K562 (cell line): Measurements from ENCODE around the gene SPATA33. TPM values are rescaled to one million over a fixed set of nuclear protein-coding genes. Genes with fewer than 3 reads are reported as not detected.

ENCODE experiments used
- BACH1 ChIP-seq: fragments of 200-800 bp; sonication (Bioruptor generic); IDR thresholded peaks from 2 replicates; pipeline ENCODE4 v1.6.1; 2016; ENCODE audit warnings: missing genetic modification characterization, missing compliant biosample characterization
- CBFB ChIP-seq: sonication (generic); formaldehyde crosslinking; IDR thresholded peaks from 2 replicates; pipeline ENCODE4 v1.4.0; 2020; ENCODE audit warnings: mild to moderate bottlenecking, missing genetic modification reagents
- KAT8 ChIP-seq: fragments of 450-650 bp; IDR thresholded peaks from 2 replicates; pipeline ENCODE4 v1.6.1; 2016; ENCODE audit warnings: low read depth, mild to moderate bottlenecking
- PHB2 ChIP-seq: fragments of 450-650 bp; IDR thresholded peaks from 2 replicates; pipeline ENCODE4 v1.6.1; 2017; ENCODE audit warnings: low read depth
- POLR2B ChIP-seq: fragments of 450-650 bp; IDR thresholded peaks from 2 replicates; pipeline ENCODE4 v1.6.1; 2018; ENCODE audit warnings: low read depth; ENCODE audit not compliant: partially characterized antibody
- SMAD2 ChIP-seq: fragments of 150-350 bp; IDR thresholded peaks from 2 replicates; pipeline ENCODE4 v1.6.1; 2014; ENCODE audit warnings: low read depth, mild to moderate bottlenecking, low read length
- SMAD4 ChIP-seq: fragments of 250-450 bp; sonication (Bioruptor Pico); conservative IDR thresholded peaks from 2 replicates; pipeline ENCODE4 v1.8.0; 2021; ENCODE audit warnings: inconsistent platforms, mild to moderate bottlenecking, moderate library complexity
- TRIM24 ChIP-seq, 2 experiments: fragments of 450-650 bp; IDR thresholded peaks; 2 replicates each; pipeline ENCODE4 v1.6.1; 2016
- ZBTB11 ChIP-seq, 3 experiments: fragments of 200-800 bp in 1 of 3; fragments of 250-450 bp in 1 of 3; fragments of 450-650 bp in 1 of 3; sonication (Bioruptor Pico) in 1 of 3; sonication (Bioruptor generic) in 1 of 3; formaldehyde crosslinking in 1 of 3; IDR thresholded peaks; 2 replicates each; pipeline versions ENCODE4 v1.6.1 to v1.8.0; 2016 to 2022; ENCODE audit warnings: mild to moderate bottlenecking in 2 of 3, missing genetic modification characterization in 2 of 3, missing compliant biosample characterization in 1 of 3, moderate library complexity in 1 of 3
- ZNF436 ChIP-seq: fragments of 250-450, 450-650 bp; sonication (Bioruptor Pico); formaldehyde crosslinking; IDR thresholded peaks from 2 replicates; pipeline ENCODE4 v1.7.0; 2020; ENCODE audit warnings: mild to moderate bottlenecking
- ZNF444 ChIP-seq: fragments of 250-450 bp; sonication (Bioruptor Pico); IDR thresholded peaks from 2 replicates; pipeline ENCODE4 v1.4.0; 2020; ENCODE audit warnings: mild to moderate bottlenecking, moderate library complexity
- ZNF655 ChIP-seq: fragments of 250-450 bp; sonication (Bioruptor Pico); IDR thresholded peaks from 2 replicates; pipeline ENCODE4 v1.5.0; 2021
- polyA plus RNA-seq, 8 experiments: library from polyadenylated mRNA; depleted of rRNA in 4 of 8; stranded (reverse) in 5 of 8; unstranded in 3 of 8; fragments of >200 nt; fragmentation: Nextera tagmentation in 2 of 8; fragmentation: Illumina TruSeq in 1 of 8; extraction: Ambion mirVana in 2 of 8; extraction: Trizol in 1 of 8; gene quantifications; 2 replicates each; pipeline versions ENCODE4 v1.2.1 to v1.2.3, GENCODE V29; 2011 to 2014; ENCODE audit warnings: inconsistent platforms in 1 of 8, missing spikeins in 1 of 8
- total RNA-seq, 7 experiments: library from RNA; depleted of rRNA in 6 of 7; stranded (reverse); fragments of >200 nt in 6 of 7; fragmentation: Illumina TruSeq in 2 of 7; extraction: Trizol in 2 of 7; gene quantifications; 2 replicates each; pipeline versions ENCODE4 v1.2.1 to v1.2.3, GENCODE V29; 2011 to 2021; ENCODE audit warnings: low replicate concordance in 1 of 7
- TF ChIP-seq, protein P1 (sequence below), 2 experiments: IDR thresholded peaks; 2 replicates each; pipeline ENCODE4 v1.6.1; 2012; ENCODE audit warnings: improper control_type of control experiment in 2 of 2, low read depth in 2 of 2, low read length in 2 of 2, borderline replicate concordance in 1 of 2
- TF ChIP-seq, protein P2 (sequence below): sonication (generic); formaldehyde crosslinking; IDR thresholded peaks from 2 replicates; pipeline ENCODE4 v1.8.0; 2023; ENCODE audit warnings: missing genetic modification reagents, mild to moderate bottlenecking, borderline replicate concordance

The SPATA33 gene
- total and polyA plus RNA-seq, 9 of the 15 experiments (the other 6 are each of a cell fraction or from before 2014, with no cell fraction given): 4.0 to 20.0 (median 11.8) TPM

- TF ChIP-seq ZBTB11 (CRISPR knock-in tag; IDR thresholded peaks at IDR 0.05) (peak in 1 of 3 experiments; percentile 53; a peak in 1 of 6 replicates), ZNF655 (CRISPR knock-in tag) (no peak), BACH1 (tag) (no peak), KAT8 (no peak), SMAD4 (CRISPR knock-in tag) (0 out of 2 replicates have a peak, but pooled peaks have one; percentile 7), CBFB (CRISPR knock-in tag) (0 out of 2 replicates have a peak, but pooled peaks have one; percentile 14), TRIM24 (IDR thresholded peaks at IDR 0.05) (peak in 1 of 2 experiments; percentile 18; a peak in 1 of 4 replicates), ZNF444 (CRISPR knock-in tag) (no peak), ZNF436 (CRISPR knock-in tag) (0 out of 2 replicates have a peak, but pooled peaks have one; percentile 21), PHB2 (no peak), SMAD2 (no peak), POLR2B (peak; percentile 20)
- TF ChIP-seq, protein P1, sequence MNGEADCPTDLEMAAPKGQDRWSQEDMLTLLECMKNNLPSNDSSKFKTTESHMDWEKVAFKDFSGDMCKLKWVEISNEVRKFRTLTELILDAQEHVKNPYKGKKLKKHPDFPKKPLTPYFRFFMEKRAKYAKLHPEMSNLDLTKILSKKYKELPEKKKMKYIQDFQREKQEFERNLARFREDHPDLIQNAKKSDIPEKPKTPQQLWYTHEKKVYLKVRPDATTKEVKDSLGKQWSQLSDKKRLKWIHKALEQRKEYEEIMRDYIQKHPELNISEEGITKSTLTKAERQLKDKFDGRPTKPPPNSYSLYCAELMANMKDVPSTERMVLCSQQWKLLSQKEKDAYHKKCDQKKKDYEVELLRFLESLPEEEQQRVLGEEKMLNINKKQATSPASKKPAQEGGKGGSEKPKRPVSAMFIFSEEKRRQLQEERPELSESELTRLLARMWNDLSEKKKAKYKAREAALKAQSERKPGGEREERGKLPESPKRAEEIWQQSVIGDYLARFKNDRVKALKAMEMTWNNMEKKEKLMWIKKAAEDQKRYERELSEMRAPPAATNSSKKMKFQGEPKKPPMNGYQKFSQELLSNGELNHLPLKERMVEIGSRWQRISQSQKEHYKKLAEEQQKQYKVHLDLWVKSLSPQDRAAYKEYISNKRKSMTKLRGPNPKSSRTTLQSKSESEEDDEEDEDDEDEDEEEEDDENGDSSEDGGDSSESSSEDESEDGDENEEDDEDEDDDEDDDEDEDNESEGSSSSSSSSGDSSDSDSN (IDR thresholded peaks at IDR 0.05; ENCODE audit: borderline replicate concordance in 1 of 2, low read depth in 2 of 2, low read length in 2 of 2): peak in 1 of 2 experiments; percentile 53; a peak in 1 of 4 replicates
- TF ChIP-seq, protein P2, sequence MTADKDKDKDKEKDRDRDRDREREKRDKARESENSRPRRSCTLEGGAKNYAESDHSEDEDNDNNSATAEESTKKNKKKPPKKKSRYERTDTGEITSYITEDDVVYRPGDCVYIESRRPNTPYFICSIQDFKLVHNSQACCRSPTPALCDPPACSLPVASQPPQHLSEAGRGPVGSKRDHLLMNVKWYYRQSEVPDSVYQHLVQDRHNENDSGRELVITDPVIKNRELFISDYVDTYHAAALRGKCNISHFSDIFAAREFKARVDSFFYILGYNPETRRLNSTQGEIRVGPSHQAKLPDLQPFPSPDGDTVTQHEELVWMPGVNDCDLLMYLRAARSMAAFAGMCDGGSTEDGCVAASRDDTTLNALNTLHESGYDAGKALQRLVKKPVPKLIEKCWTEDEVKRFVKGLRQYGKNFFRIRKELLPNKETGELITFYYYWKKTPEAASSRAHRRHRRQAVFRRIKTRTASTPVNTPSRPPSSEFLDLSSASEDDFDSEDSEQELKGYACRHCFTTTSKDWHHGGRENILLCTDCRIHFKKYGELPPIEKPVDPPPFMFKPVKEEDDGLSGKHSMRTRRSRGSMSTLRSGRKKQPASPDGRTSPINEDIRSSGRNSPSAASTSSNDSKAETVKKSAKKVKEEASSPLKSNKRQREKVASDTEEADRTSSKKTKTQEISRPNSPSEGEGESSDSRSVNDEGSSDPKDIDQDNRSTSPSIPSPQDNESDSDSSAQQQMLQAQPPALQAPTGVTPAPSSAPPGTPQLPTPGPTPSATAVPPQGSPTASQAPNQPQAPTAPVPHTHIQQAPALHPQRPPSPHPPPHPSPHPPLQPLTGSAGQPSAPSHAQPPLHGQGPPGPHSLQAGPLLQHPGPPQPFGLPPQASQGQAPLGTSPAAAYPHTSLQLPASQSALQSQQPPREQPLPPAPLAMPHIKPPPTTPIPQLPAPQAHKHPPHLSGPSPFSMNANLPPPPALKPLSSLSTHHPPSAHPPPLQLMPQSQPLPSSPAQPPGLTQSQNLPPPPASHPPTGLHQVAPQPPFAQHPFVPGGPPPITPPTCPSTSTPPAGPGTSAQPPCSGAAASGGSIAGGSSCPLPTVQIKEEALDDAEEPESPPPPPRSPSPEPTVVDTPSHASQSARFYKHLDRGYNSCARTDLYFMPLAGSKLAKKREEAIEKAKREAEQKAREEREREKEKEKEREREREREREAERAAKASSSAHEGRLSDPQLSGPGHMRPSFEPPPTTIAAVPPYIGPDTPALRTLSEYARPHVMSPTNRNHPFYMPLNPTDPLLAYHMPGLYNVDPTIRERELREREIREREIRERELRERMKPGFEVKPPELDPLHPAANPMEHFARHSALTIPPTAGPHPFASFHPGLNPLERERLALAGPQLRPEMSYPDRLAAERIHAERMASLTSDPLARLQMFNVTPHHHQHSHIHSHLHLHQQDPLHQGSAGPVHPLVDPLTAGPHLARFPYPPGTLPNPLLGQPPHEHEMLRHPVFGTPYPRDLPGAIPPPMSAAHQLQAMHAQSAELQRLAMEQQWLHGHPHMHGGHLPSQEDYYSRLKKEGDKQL (CRISPR knock-in tag): no peak
Observed at GRCh38 chr16:89658221-89658879, 714 bp downstream of the SPATA33 start (continued).
